RWPE2 (cell line): ENCODE results near the gene ASB7.

ENCODE experiments used
- ATAC-seq: fragments of 200-7000 bp; cut with Tn5 transposase; 3 replicates; pipeline ENCODE4 v1.9.1; 2021; ENCODE audit warnings: low read depth
- DNase-seq: peaks from one replicate; pipeline ENCODE4 v3.0.0-alpha.2; 2020; ENCODE audit warnings: low spot score
- H3K27ac ChIP-seq: fragments of 450-650 bp; 2 replicates; pipeline ENCODE4 v1.5.1; 2017; ENCODE audit warnings: mild to moderate bottlenecking; ENCODE audit not compliant: poor library complexity, severe bottlenecking
- H3K27me3 ChIP-seq: fragments of 250-450 bp; sonication (Bioruptor Pico); 2 replicates; pipeline ENCODE4 v1.5.1; 2021; ENCODE audit warnings: mild to moderate bottlenecking, moderate library complexity; ENCODE audit not compliant: insufficient read depth, poor library complexity, severe bottlenecking
- H3K36me3 ChIP-seq: fragments of 250-450 bp; sonication (Bioruptor Pico); 2 replicates; pipeline ENCODE4 v1.5.1; 2020; ENCODE audit warnings: low read depth, mild to moderate bottlenecking, moderate library complexity
- H3K4me1 ChIP-seq: fragments of 250-450 bp; sonication (Bioruptor Pico); 2 replicates; pipeline ENCODE4 v1.5.1; 2021; ENCODE audit warnings: mild to moderate bottlenecking, moderate library complexity; ENCODE audit not compliant: insufficient read depth, poor library complexity, severe bottlenecking
- H3K4me3 ChIP-seq: fragments of 250-450 bp; sonication (Bioruptor Pico); 2 replicates; pipeline ENCODE4 v1.5.1; 2021; ENCODE audit warnings: mild to moderate bottlenecking, moderate library complexity; ENCODE audit not compliant: severe bottlenecking
- H3K9me3 ChIP-seq: fragments of 250-450 bp; sonication (Bioruptor Pico); 2 replicates; pipeline ENCODE4 v1.5.1; 2021; ENCODE audit warnings: mild to moderate bottlenecking, moderate library complexity; ENCODE audit not compliant: severe bottlenecking
- TF ChIP-seq, protein P1 (sequence below): fragments of 450-650 bp; IDR thresholded peaks from one replicate; pipeline ENCODE4 v1.5.1; 2017; ENCODE audit warnings: mild to moderate bottlenecking, moderate library complexity; ENCODE audit not compliant: poor library complexity, severe bottlenecking

Gene ASB7

DNA sequence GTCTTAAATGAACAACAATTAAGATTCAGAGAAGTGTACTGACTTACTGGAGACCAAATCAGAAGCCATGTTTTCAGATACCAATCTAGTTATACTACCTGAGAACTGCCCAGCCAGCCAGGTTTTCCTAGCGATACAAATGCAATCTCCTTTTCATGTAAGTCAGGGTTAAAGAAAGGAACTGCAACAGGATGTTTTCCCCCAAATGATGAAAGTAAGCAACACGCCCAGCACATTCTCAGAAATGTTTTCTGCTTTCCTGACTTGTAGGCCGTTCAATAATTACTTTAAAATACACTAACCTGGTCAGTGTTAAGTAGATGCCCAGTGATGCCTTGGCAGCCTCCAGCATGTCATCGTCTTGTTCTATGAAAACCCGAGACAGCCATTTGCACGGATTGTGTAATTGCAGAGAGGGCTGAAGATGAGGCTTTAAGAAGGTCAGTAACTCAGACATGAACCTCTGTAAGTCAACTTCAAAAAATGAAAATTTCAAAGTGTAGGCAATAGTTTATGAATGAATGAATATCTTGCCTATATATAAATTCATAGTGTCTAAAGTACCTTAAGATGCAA, 30.7 kb upstream of the ASB7 start:
- Histone ChIP-seq H3K9me3 (no peaks in the 10 kb centered on the region), H3K27ac (no peak overlapping the region), H3K36me3 (peaks cover 56% of the 10 kb centered on the region), H3K4me1 (no peaks in the 10 kb centered on the region), H3K4me3 (no peak overlapping the region), H3K27me3 (no peaks in the 10 kb centered on the region)
- TF ChIP-seq, protein P1, sequence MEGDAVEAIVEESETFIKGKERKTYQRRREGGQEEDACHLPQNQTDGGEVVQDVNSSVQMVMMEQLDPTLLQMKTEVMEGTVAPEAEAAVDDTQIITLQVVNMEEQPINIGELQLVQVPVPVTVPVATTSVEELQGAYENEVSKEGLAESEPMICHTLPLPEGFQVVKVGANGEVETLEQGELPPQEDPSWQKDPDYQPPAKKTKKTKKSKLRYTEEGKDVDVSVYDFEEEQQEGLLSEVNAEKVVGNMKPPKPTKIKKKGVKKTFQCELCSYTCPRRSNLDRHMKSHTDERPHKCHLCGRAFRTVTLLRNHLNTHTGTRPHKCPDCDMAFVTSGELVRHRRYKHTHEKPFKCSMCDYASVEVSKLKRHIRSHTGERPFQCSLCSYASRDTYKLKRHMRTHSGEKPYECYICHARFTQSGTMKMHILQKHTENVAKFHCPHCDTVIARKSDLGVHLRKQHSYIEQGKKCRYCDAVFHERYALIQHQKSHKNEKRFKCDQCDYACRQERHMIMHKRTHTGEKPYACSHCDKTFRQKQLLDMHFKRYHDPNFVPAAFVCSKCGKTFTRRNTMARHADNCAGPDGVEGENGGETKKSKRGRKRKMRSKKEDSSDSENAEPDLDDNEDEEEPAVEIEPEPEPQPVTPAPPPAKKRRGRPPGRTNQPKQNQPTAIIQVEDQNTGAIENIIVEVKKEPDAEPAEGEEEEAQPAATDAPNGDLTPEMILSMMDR, result no peak
- DNase-seq (no peak), ATAC-seq (no peak)

GRCh38 chr15:100572362-100572983, 29.9 kb upstream of the ASB7 start:
- H3K4me3 ChIP-seq, result no peak overlapping the region
- H3K9me3 ChIP-seq, result no peaks in the 10 kb centered on the region
- no peaks in the 10 kb centered on the region for H3K27me3 ChIP-seq
- ATAC-seq, result no peak
- H3K36me3 ChIP-seq, result peaks cover 56% of the 10 kb centered on the region
- DNase-seq, result no peak
- no peak overlapping the region for H3K27ac ChIP-seq
- TF ChIP-seq, protein P1, result peak; percentile 94
- H3K4me1 ChIP-seq, result no peaks in the 10 kb centered on the region

DNA sequence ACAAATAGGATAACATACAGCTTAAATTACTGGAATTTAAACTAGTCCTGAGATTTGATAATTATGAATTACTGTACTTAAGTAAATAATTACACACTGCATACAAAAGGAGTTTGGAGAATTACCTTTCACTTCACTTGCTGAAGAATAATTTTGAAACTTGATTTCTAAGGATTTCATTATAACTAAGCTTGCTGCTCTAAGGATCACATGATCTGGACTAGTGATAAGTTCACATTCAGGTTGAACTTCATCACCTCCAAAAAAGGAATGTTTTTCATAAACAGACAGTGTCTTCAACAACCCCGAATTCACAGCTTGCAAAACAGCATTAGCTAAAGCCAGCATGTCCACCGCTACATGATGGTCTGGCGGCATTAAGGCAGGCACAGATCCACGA, 28.9 kb upstream of the ASB7 start:
- TF ChIP-seq, protein P1, result no peak
- peaks cover 56% of the 10 kb centered on the region for H3K36me3 ChIP-seq
- ATAC-seq, result no peak
- no peaks in the 10 kb centered on the region for H3K4me1 ChIP-seq
- H3K4me3 ChIP-seq, result no peak overlapping the region
- H3K27me3 ChIP-seq, result no peaks in the 10 kb centered on the region
- no peaks in the 10 kb centered on the region for H3K9me3 ChIP-seq
- no peak overlapping the region for H3K27ac ChIP-seq
- no peak for DNase-seq

- DNase-seq, result no peak
Measured at GRCh38 chr15:100580414-100580813, 22.0 kb upstream of the ASB7 start.

More at GRCh38 chr15:100580414-100580813, 22.0 kb upstream of the ASB7 start:
- H3K4me3 ChIP-seq, result no peak overlapping the region
- H3K27ac ChIP-seq, result no peak overlapping the region
- H3K9me3 ChIP-seq, result no peaks in the 10 kb centered on the region
- no peaks in the 10 kb centered on the region for H3K4me1 ChIP-seq
- H3K27me3 ChIP-seq, result no peaks in the 10 kb centered on the region
- no peak for ATAC-seq
- TF ChIP-seq, protein P1, result no peak
- H3K36me3 ChIP-seq, result peaks cover 7% of the 10 kb centered on the region
